Bronchial epithelial cell (primary cell): ENCODE measurements around the gene GSN. TPM values are rescaled to one million over a fixed set of nuclear protein-coding genes. Genes with fewer than 3 reads are reported as not detected.

ENCODE experiments used
- DNase-seq: peaks from one replicate; pipeline ENCODE4 v3.0.0-alpha.2; 2010; ENCODE audit warnings: low read depth
- FAIRE-seq: peaks from 2 replicates; lab custom pipeline; 2011; peaks lifted over from hg19 to GRCh38; lab: Jason Lieb, UNC
- H3K27me3 ChIP-seq: 2 replicates; pipeline ENCODE4 v1.5.1; 2011; ENCODE audit warnings: low read length; ENCODE audit not compliant: control insufficient read depth, insufficient read depth
- H3K36me3 ChIP-seq: 2 replicates; pipeline ENCODE4 v1.5.1; 2011; ENCODE audit warnings: low read length; ENCODE audit not compliant: control insufficient read depth, insufficient read depth
- H3K4me3 ChIP-seq: 2 replicates; pipeline ENCODE4 v1.5.1; 2011; ENCODE audit warnings: mild to moderate bottlenecking, low read depth, low read length, control low read depth
- CTCF ChIP-seq: IDR thresholded peaks from 2 replicates; pipeline ENCODE4 v1.5.1; 2011; ENCODE audit warnings: mild to moderate bottlenecking, moderate library complexity, low read length, control low read depth, inconsistent platforms; ENCODE audit not compliant: insufficient read depth, severe bottlenecking
- total RNA-seq: library from RNA; depleted of rRNA; stranded (reverse); fragments of >200 nt; gene quantifications from 2 replicates; pipeline ENCODE4 v1.2.1, GENCODE V29; 2014

GSN gene
- total RNA-seq, 1 donor from 2014 or later: 420 TPM

GRCh38 chr9:121363622-121363961 lies 95.6 kb downstream of the GSN start:
- peaks cover 6% of the 10 kb centered on the region for H3K36me3 ChIP-seq
- DNase-seq (no peak), FAIRE-seq (no peak)
- no peak for TF ChIP-seq CTCF
- H3K4me3 ChIP-seq: no peak overlapping the region
- H3K27me3 ChIP-seq: no peaks in the 10 kb centered on the region

GRCh38 chr9:121364077-121364476 lies 96.1 kb downstream of the GSN start:
- no peaks in the 10 kb centered on the region for H3K27me3 ChIP-seq
- H3K4me3 ChIP-seq: no peak overlapping the region
- DNase-seq: no peak
- no peak for FAIRE-seq
- TF ChIP-seq CTCF: no peak
- H3K36me3 ChIP-seq: peaks cover 4% of the 10 kb centered on the region

GRCh38 chr9:121364886-121365285 lies 96.9 kb downstream of the GSN start:
- no peak for DNase-seq
- TF ChIP-seq CTCF: no peak
- FAIRE-seq: no peak
- H3K27me3 ChIP-seq: no peaks in the 10 kb centered on the region
- H3K4me3 ChIP-seq: no peak overlapping the region
- peaks cover 4% of the 10 kb centered on the region for H3K36me3 ChIP-seq

- FAIRE-seq (no peak), DNase-seq (no peak)
- peaks cover 4% of the 10 kb centered on the region for H3K36me3 ChIP-seq
- no peak overlapping the region for H3K4me3 ChIP-seq
- no peaks in the 10 kb centered on the region for H3K27me3 ChIP-seq
- no peak for TF ChIP-seq CTCF
These were observed 97.6 kb downstream of the GSN start for GRCh38 chr9:121365564-121365963.

- no peak for DNase-seq
- Histone ChIP-seq H3K27me3 (no peaks in the 10 kb centered on the region), H3K4me3 (no peak overlapping the region), H3K36me3 (peaks cover 4% of the 10 kb centered on the region)
- no peak for TF ChIP-seq CTCF
- FAIRE-seq: no peak
These were observed 98.7 kb downstream of the GSN start for GRCh38 chr9:121366611-121367192.

- Histone ChIP-seq H3K27me3 (no peaks in the 10 kb centered on the region), H3K36me3 (peaks cover 4% of the 10 kb centered on the region), H3K4me3 (peak overlapping the region; percentile 94)
- peak; percentile 27 for DNase-seq
- no peak for TF ChIP-seq CTCF
- no peak for FAIRE-seq
These were observed 99.6 kb downstream of the GSN start for GRCh38 chr9:121367306-121368137.
